Panc1 (cell line): ENCODE measurements around the gene ASTN2. TPM values are rescaled to one million over a fixed set of nuclear protein-coding genes. Genes with fewer than 3 reads are reported as not detected.

Experiments used
- ATAC-seq: fragments of 200-7000 bp; cut with Tn5 transposase; 2 replicates; pipeline ENCODE4 v1.9.1; 2020; ENCODE audit warnings: mild to moderate bottlenecking, moderate library complexity
- BruUV-seq: library from RNA; stranded (reverse); fragments of 400-500 nt; replicated peaks from 2 replicates; lab custom pipeline; 2021; lab: Mats Ljungman, UMichigan
- CTCF ChIA-PET: fragments of 300-600 bp; sonication (Branson Sonifier 250); formaldehyde crosslinking; loops from one replicate; lab custom pipeline; 2022; ENCODE audit warnings: antibody characterized with exemption; lab: Charles Lee
- POLR2A ChIA-PET: fragments of 300-600 bp; sonication (Branson Sonifier 250); formaldehyde crosslinking; loops from one replicate; lab custom pipeline; 2022; ENCODE audit warnings: antibody characterized with exemption; lab: Charles Lee
- DNase-seq: peaks from one replicate; pipeline ENCODE4 v3.0.0-alpha.2; 2010; ENCODE audit warnings: low read depth, low spot score
- H3K27ac ChIP-seq: 2 replicates; pipeline ENCODE4 v1.5.1; 2011; ENCODE audit warnings: mild to moderate bottlenecking, low read length, inconsistent platforms
- H3K27me3 ChIP-seq: fragments of 200-500 bp; sonication (Bioruptor generic); 2 replicates; pipeline ENCODE4 v1.6.0; 2014; ENCODE audit warnings: low read length, inconsistent platforms; ENCODE audit not compliant: control insufficient read depth, insufficient read depth
- H3K36me3 ChIP-seq: fragments of 200-500 bp; sonication (Bioruptor generic); 2 replicates; pipeline ENCODE4 v1.5.1; 2014; ENCODE audit warnings: inconsistent platforms, mild to moderate bottlenecking, low read length, moderate library complexity; ENCODE audit not compliant: control insufficient read depth, insufficient read depth
- H3K4me1 ChIP-seq: 2 replicates; pipeline ENCODE4 v1.5.1; 2011; ENCODE audit warnings: inconsistent platforms, mild to moderate bottlenecking, low read length, moderate library complexity; ENCODE audit not compliant: control insufficient read depth, insufficient read depth
- H3K4me3 ChIP-seq, 2 experiments: 2 replicates each; pipeline ENCODE4 v1.5.1; 2011 to 2012; ENCODE audit warnings: low read depth in 2 of 2, low read length in 2 of 2, mild to moderate bottlenecking in 2 of 2, inconsistent platforms in 1 of 2, moderate library complexity in 1 of 2
- H3K9me3 ChIP-seq: fragments of 200-500 bp; sonication (Bioruptor generic); 2 replicates; pipeline ENCODE4 v1.5.1; 2014; ENCODE audit warnings: low read depth, mild to moderate bottlenecking, inconsistent platforms, low read length, moderate library complexity; ENCODE audit not compliant: control insufficient read depth, insufficient read depth
- POLR2AphosphoS5 ChIP-seq: IDR thresholded peaks from 2 replicates; pipeline ENCODE4 v1.6.1; 2012; ENCODE audit warnings: mild to moderate bottlenecking, low read depth, low read length, moderate library complexity
- SIN3A ChIP-seq: IDR thresholded peaks from 2 replicates; pipeline ENCODE4 v1.6.1; 2012; ENCODE audit warnings: low read depth, mild to moderate bottlenecking, low read length, moderate library complexity, borderline replicate concordance; ENCODE audit not compliant: insufficient read depth
- TCF7L2 ChIP-seq: IDR thresholded peaks from 2 replicates; pipeline ENCODE4 v1.6.1; 2011; ENCODE audit warnings: mild to moderate bottlenecking, low read depth, low read length, inconsistent platforms
- in situ Hi-C: cut with HindIII; loops from 2 replicates; pipeline ENCODE4 v1.10.0; 2016; ENCODE audit warnings: low sequenced_read_pairs, low pct_unique_long_range_greater_than_20kb
- intact Hi-C: fragments of 100-400 bp; cut with micrococcal nuclease; formaldehyde crosslinking; loops from one replicate; pipeline ENCODE4 v1.10.0; 2022; ENCODE audit not compliant: unreplicated experiment
- total RNA-seq: library from RNA; stranded (reverse); gene quantifications from one replicate; pipeline ENCODE4 v1.2.1, GENCODE V29; 2021; ENCODE audit not compliant: unreplicated experiment
- TF ChIP-seq, protein P1 (sequence below), 2 experiments: IDR thresholded peaks; 2 replicates each; pipeline ENCODE4 v1.6.1; 2011 to 2012; ENCODE audit warnings: low read depth in 2 of 2, control low read depth in 1 of 2, low read length in 1 of 2, mild to moderate bottlenecking in 1 of 2, moderate library complexity in 1 of 2; ENCODE audit not compliant: insufficient read depth in 1 of 2
- TF ChIP-seq, protein P2 (sequence below): fragments of 450-650 bp; IDR thresholded peaks from 2 replicates; pipeline ENCODE4 v1.5.1; 2017; ENCODE audit warnings: mild to moderate bottlenecking

ASTN2 gene
- total RNA-seq, 1 experiment from 2014 or later, result 3.9 TPM

DNA sequence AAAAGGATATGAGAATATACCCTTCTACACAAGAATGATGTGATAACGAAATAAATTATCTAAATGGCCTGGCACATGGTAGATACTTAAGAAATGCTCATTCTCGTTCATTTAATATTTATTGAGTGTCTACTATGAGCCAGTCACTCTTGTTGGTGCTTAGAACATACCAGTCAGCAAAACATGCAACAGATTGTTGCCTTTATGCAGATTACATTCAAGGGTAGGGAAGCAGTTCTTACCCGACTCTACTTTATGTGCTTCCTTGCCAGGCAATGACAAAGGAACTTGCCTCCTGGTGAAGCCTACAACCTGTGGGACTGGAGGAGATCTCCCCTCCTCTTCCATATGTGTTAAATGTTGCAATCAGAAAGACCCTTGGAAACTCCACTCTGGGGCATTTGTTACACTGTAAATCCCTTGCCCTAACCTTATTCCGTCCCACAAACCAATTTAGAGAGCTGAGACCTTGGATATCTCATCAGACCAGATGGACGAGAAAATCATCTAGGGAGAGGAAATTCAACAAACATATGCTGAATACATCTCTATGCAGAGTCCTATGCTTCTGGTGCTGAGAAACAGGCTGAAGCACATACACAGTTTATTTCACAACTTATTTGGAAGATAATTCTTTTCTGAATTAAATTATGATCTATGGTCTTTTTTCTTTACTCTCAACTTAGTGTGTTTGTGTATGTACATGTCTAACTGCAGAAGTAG is 855.9 kb downstream of the ASTN2 start:
- in situ Hi-C loops (no loop called here), intact Hi-C loops (no loop called here)
- H3K4me3 ChIP-seq, result no peak overlapping the region
- no TSS peak for BruUV-seq
- no peaks in the 10 kb centered on the region for H3K9me3 ChIP-seq
- no peaks in the 10 kb centered on the region for H3K27me3 ChIP-seq
- ChIA-PET POLR2A (no interaction called here), CTCF (no interaction called here)
- H3K4me1 ChIP-seq, result no peaks in the 10 kb centered on the region
- ATAC-seq (no peak), DNase-seq (no peak)
- H3K36me3 ChIP-seq, result no peaks in the 10 kb centered on the region
- TF ChIP-seq POLR2AphosphoS5 (no peak), SIN3A (no peak), TCF7L2 (no peak)
- TF ChIP-seq, protein P1, sequence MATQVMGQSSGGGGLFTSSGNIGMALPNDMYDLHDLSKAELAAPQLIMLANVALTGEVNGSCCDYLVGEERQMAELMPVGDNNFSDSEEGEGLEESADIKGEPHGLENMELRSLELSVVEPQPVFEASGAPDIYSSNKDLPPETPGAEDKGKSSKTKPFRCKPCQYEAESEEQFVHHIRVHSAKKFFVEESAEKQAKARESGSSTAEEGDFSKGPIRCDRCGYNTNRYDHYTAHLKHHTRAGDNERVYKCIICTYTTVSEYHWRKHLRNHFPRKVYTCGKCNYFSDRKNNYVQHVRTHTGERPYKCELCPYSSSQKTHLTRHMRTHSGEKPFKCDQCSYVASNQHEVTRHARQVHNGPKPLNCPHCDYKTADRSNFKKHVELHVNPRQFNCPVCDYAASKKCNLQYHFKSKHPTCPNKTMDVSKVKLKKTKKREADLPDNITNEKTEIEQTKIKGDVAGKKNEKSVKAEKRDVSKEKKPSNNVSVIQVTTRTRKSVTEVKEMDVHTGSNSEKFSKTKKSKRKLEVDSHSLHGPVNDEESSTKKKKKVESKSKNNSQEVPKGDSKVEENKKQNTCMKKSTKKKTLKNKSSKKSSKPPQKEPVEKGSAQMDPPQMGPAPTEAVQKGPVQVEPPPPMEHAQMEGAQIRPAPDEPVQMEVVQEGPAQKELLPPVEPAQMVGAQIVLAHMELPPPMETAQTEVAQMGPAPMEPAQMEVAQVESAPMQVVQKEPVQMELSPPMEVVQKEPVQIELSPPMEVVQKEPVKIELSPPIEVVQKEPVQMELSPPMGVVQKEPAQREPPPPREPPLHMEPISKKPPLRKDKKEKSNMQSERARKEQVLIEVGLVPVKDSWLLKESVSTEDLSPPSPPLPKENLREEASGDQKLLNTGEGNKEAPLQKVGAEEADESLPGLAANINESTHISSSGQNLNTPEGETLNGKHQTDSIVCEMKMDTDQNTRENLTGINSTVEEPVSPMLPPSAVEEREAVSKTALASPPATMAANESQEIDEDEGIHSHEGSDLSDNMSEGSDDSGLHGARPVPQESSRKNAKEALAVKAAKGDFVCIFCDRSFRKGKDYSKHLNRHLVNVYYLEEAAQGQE (IDR thresholded peaks at IDR 0.05; ENCODE audit: insufficient read depth in 1 of 2, low read depth in 2 of 2, low read length in 1 of 2), result no peak
- TF ChIP-seq, protein P2, sequence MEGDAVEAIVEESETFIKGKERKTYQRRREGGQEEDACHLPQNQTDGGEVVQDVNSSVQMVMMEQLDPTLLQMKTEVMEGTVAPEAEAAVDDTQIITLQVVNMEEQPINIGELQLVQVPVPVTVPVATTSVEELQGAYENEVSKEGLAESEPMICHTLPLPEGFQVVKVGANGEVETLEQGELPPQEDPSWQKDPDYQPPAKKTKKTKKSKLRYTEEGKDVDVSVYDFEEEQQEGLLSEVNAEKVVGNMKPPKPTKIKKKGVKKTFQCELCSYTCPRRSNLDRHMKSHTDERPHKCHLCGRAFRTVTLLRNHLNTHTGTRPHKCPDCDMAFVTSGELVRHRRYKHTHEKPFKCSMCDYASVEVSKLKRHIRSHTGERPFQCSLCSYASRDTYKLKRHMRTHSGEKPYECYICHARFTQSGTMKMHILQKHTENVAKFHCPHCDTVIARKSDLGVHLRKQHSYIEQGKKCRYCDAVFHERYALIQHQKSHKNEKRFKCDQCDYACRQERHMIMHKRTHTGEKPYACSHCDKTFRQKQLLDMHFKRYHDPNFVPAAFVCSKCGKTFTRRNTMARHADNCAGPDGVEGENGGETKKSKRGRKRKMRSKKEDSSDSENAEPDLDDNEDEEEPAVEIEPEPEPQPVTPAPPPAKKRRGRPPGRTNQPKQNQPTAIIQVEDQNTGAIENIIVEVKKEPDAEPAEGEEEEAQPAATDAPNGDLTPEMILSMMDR, result no peak
- H3K27ac ChIP-seq, result no peak overlapping the region

DNA sequence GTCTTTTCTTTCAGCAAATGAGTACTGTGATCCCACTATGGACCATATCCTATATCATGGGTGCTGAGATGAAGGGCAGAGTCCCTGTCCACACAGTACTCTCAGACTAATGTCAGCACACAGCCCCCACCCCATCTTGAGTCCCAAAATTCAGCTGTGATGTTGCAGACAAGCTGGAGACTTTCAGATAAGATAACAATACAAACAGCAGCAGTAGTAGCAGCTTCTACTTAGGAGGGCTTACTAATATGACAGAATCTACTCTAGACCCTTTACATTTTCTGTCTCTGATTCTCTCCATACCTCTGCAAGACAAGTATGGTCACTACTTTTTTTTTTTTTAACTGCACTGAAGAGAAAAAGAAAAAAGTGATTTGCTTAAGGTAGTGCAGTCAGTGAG is 856.8 kb downstream of the ASTN2 start:
- no peaks in the 10 kb centered on the region for H3K27me3 ChIP-seq
- intact Hi-C loops (no loop called here), in situ Hi-C loops (no loop called here)
- no peak overlapping the region for H3K4me3 ChIP-seq
- DNase-seq (no peak), ATAC-seq (no peak)
- no TSS peak for BruUV-seq
- TF ChIP-seq SIN3A (no peak), TCF7L2 (no peak), POLR2AphosphoS5 (no peak)
- TF ChIP-seq, protein P1 (IDR thresholded peaks at IDR 0.05; ENCODE audit: insufficient read depth in 1 of 2, low read depth in 2 of 2, low read length in 1 of 2), result no peak
- TF ChIP-seq, protein P2, result no peak
- ChIA-PET CTCF (no interaction called here), POLR2A (no interaction called here)
- H3K27ac ChIP-seq, result no peak overlapping the region
- no peaks in the 10 kb centered on the region for H3K36me3 ChIP-seq
- H3K4me1 ChIP-seq, result no peaks in the 10 kb centered on the region
- H3K9me3 ChIP-seq, result no peaks in the 10 kb centered on the region
